ENCODE measurements around the gene ARRDC4.

ARRDC4 gene

GRCh38 chr15:97966924-97967620 is 6.6 kb downstream of the ARRDC4 start:
- H3K27me3 ChIP-seq (replicated peaks; ENCODE audit: control insufficient read depth, insufficient read depth, low read length): no peaks in the 10 kb centered on the region
- H3K36me3 ChIP-seq (ENCODE audit: control insufficient read depth, insufficient read depth, low read length, severe bottlenecking): peaks cover 53% of the 10 kb centered on the region
- peaks cover 50% of the 10 kb centered on the region for H3K4me1 ChIP-seq (ENCODE audit: control insufficient read depth, insufficient read depth, low read length)
- peak overlapping the region; percentile 56 for H3K4me3 ChIP-seq (ENCODE audit: low read length)
- peak overlapping the region; percentile 70 for H3K9ac ChIP-seq (ENCODE audit: low read length)
- DNase-seq (ENCODE audit: low read depth): no peak
- H3K9me3 ChIP-seq (ENCODE audit: control insufficient read depth, low read length): no peaks in the 10 kb centered on the region

GRCh38 chr15:97967881-97968280 is 7.4 kb downstream of the ARRDC4 start:
- peak overlapping the region; percentile 56 for H3K4me3 ChIP-seq (ENCODE audit: low read length)
- H3K9me3 ChIP-seq (ENCODE audit: control insufficient read depth, low read length): no peaks in the 10 kb centered on the region
- H3K4me1 ChIP-seq (ENCODE audit: control insufficient read depth, insufficient read depth, low read length): peaks cover 42% of the 10 kb centered on the region
- peak; percentile 3 for DNase-seq (ENCODE audit: low read depth)
- peaks cover 61% of the 10 kb centered on the region for H3K36me3 ChIP-seq (ENCODE audit: control insufficient read depth, insufficient read depth, low read length, severe bottlenecking)
- H3K27me3 ChIP-seq (replicated peaks; ENCODE audit: control insufficient read depth, insufficient read depth, low read length): no peaks in the 10 kb centered on the region
- peak overlapping the region; percentile 70 for H3K9ac ChIP-seq (ENCODE audit: low read length)

GRCh38 chr15:97968380-97968779 is 7.9 kb downstream of the ARRDC4 start:
- Histone ChIP-seq H3K4me3 (ENCODE audit: low read length) (no peak overlapping the region), H3K36me3 (ENCODE audit: control insufficient read depth, insufficient read depth, low read length, severe bottlenecking) (peaks cover 66% of the 10 kb centered on the region), H3K27me3 (replicated peaks; ENCODE audit: control insufficient read depth, insufficient read depth, low read length) (no peaks in the 10 kb centered on the region), H3K9ac (ENCODE audit: low read length) (no peak overlapping the region), H3K4me1 (ENCODE audit: control insufficient read depth, insufficient read depth, low read length) (peaks cover 37% of the 10 kb centered on the region), H3K9me3 (ENCODE audit: control insufficient read depth, low read length) (no peaks in the 10 kb centered on the region)
- DNase-seq (ENCODE audit: low read depth): peak; percentile 66

GRCh38 chr15:97972366-97972765 is 11.9 kb downstream of the ARRDC4 start:
- no peak for DNase-seq (ENCODE audit: low read depth)
- no peaks in the 10 kb centered on the region for H3K27me3 ChIP-seq (replicated peaks; ENCODE audit: control insufficient read depth, insufficient read depth, low read length)
- H3K4me1 ChIP-seq (ENCODE audit: control insufficient read depth, insufficient read depth, low read length): peaks cover 30% of the 10 kb centered on the region
- H3K9ac ChIP-seq (ENCODE audit: low read length): no peak overlapping the region
- no peaks in the 10 kb centered on the region for H3K9me3 ChIP-seq (ENCODE audit: control insufficient read depth, low read length)
- H3K36me3 ChIP-seq (ENCODE audit: control insufficient read depth, insufficient read depth, low read length, severe bottlenecking): peaks cover 61% of the 10 kb centered on the region
- H3K4me3 ChIP-seq (ENCODE audit: low read length): no peak overlapping the region

- Histone ChIP-seq H3K4me3 (ENCODE audit: low read length) (no peak overlapping the region), H3K9ac (ENCODE audit: low read length) (no peak overlapping the region), H3K27me3 (replicated peaks; ENCODE audit: control insufficient read depth, insufficient read depth, low read length) (no peaks in the 10 kb centered on the region), H3K36me3 (ENCODE audit: control insufficient read depth, insufficient read depth, low read length, severe bottlenecking) (peaks cover 36% of the 10 kb centered on the region), H3K4me1 (ENCODE audit: control insufficient read depth, insufficient read depth, low read length) (peaks cover 30% of the 10 kb centered on the region), H3K9me3 (ENCODE audit: control insufficient read depth, low read length) (no peaks in the 10 kb centered on the region)
- no peak for DNase-seq (ENCODE audit: low read depth)
These were observed 15.6 kb downstream of the ARRDC4 start for GRCh38 chr15:97976129-97976528.

GRCh38 chr15:97976766-97977503 is 16.4 kb downstream of the ARRDC4 start:
- no peak overlapping the region for H3K9ac ChIP-seq (ENCODE audit: low read length)
- no peaks in the 10 kb centered on the region for H3K27me3 ChIP-seq (replicated peaks; ENCODE audit: control insufficient read depth, insufficient read depth, low read length)
- DNase-seq (ENCODE audit: low read depth): no peak
- peaks cover 28% of the 10 kb centered on the region for H3K36me3 ChIP-seq (ENCODE audit: control insufficient read depth, insufficient read depth, low read length, severe bottlenecking)
- peaks cover 30% of the 10 kb centered on the region for H3K4me1 ChIP-seq (ENCODE audit: control insufficient read depth, insufficient read depth, low read length)
- peak overlapping the region; percentile 30 for H3K4me3 ChIP-seq (ENCODE audit: low read length)
- H3K9me3 ChIP-seq (ENCODE audit: control insufficient read depth, low read length): no peaks in the 10 kb centered on the region

GRCh38 chr15:97977734-97978133 is 17.2 kb downstream of the ARRDC4 start:
- Histone ChIP-seq H3K4me1 (ENCODE audit: control insufficient read depth, insufficient read depth, low read length) (peaks cover 30% of the 10 kb centered on the region), H3K9me3 (ENCODE audit: control insufficient read depth, low read length) (no peaks in the 10 kb centered on the region), H3K27me3 (replicated peaks; ENCODE audit: control insufficient read depth, insufficient read depth, low read length) (no peaks in the 10 kb centered on the region), H3K4me3 (ENCODE audit: low read length) (peak overlapping the region; percentile 30), H3K9ac (ENCODE audit: low read length) (no peak overlapping the region), H3K36me3 (ENCODE audit: control insufficient read depth, insufficient read depth, low read length, severe bottlenecking) (peaks cover 20% of the 10 kb centered on the region)
- no peak for DNase-seq (ENCODE audit: low read depth)

GRCh38 chr15:97978401-97979139 is 18.1 kb downstream of the ARRDC4 start:
- Histone ChIP-seq H3K9me3 (ENCODE audit: control insufficient read depth, low read length) (no peaks in the 10 kb centered on the region), H3K36me3 (ENCODE audit: control insufficient read depth, insufficient read depth, low read length, severe bottlenecking) (peaks cover 11% of the 10 kb centered on the region), H3K4me3 (ENCODE audit: low read length) (no peak overlapping the region), H3K9ac (ENCODE audit: low read length) (no peak overlapping the region), H3K27me3 (replicated peaks; ENCODE audit: control insufficient read depth, insufficient read depth, low read length) (no peaks in the 10 kb centered on the region), H3K4me1 (ENCODE audit: control insufficient read depth, insufficient read depth, low read length) (peaks cover 32% of the 10 kb centered on the region)
- DNase-seq (ENCODE audit: low read depth): no peak

- H3K4me1 ChIP-seq (ENCODE audit: control insufficient read depth, insufficient read depth, low read length): peaks cover 37% of the 10 kb centered on the region
- H3K36me3 ChIP-seq (ENCODE audit: control insufficient read depth, insufficient read depth, low read length, severe bottlenecking): peaks cover 6% of the 10 kb centered on the region
- H3K27me3 ChIP-seq (replicated peaks; ENCODE audit: control insufficient read depth, insufficient read depth, low read length): no peaks in the 10 kb centered on the region
- no peak for DNase-seq (ENCODE audit: low read depth)
- no peaks in the 10 kb centered on the region for H3K9me3 ChIP-seq (ENCODE audit: control insufficient read depth, low read length)
- no peak overlapping the region for H3K9ac ChIP-seq (ENCODE audit: low read length)
- no peak overlapping the region for H3K4me3 ChIP-seq (ENCODE audit: low read length)
These were observed 18.6 kb downstream of the ARRDC4 start for GRCh38 chr15:97979140-97979520.

- no peak overlapping the region for H3K4me3 ChIP-seq (ENCODE audit: low read length)
- H3K9ac ChIP-seq (ENCODE audit: low read length): no peak overlapping the region
- no peaks in the 10 kb centered on the region for H3K9me3 ChIP-seq (ENCODE audit: control insufficient read depth, low read length)
- no peaks in the 10 kb centered on the region for H3K27me3 ChIP-seq (replicated peaks; ENCODE audit: control insufficient read depth, insufficient read depth, low read length)
- DNase-seq (ENCODE audit: low read depth): no peak
- H3K4me1 ChIP-seq (ENCODE audit: control insufficient read depth, insufficient read depth, low read length): peaks cover 45% of the 10 kb centered on the region
- H3K36me3 ChIP-seq (ENCODE audit: control insufficient read depth, insufficient read depth, low read length, severe bottlenecking): no peaks in the 10 kb centered on the region
These were observed 20.6 kb downstream of the ARRDC4 start for GRCh38 chr15:97981058-97981457.

GRCh38 chr15:97981758-97982157 is 21.3 kb downstream of the ARRDC4 start:
- peaks cover 1% of the 10 kb centered on the region for H3K9me3 ChIP-seq (ENCODE audit: control insufficient read depth, low read length)
- H3K36me3 ChIP-seq (ENCODE audit: control insufficient read depth, insufficient read depth, low read length, severe bottlenecking): no peaks in the 10 kb centered on the region
- no peak overlapping the region for H3K9ac ChIP-seq (ENCODE audit: low read length)
- H3K27me3 ChIP-seq (replicated peaks; ENCODE audit: control insufficient read depth, insufficient read depth, low read length): no peaks in the 10 kb centered on the region
- peaks cover 39% of the 10 kb centered on the region for H3K4me1 ChIP-seq (ENCODE audit: control insufficient read depth, insufficient read depth, low read length)
- H3K4me3 ChIP-seq (ENCODE audit: low read length): no peak overlapping the region
- no peak for DNase-seq (ENCODE audit: low read depth)
